Measurements from ENCODE around the gene EPHA4. TPM values are rescaled to one million over a fixed set of nuclear protein-coding genes. Genes with fewer than 3 reads are reported as not detected.

Gene EPHA4
- polyA plus RNA-seq, 12 donors, result 11.1 to 48.4 (median 17.3) TPM; not detected in 1

DNA sequence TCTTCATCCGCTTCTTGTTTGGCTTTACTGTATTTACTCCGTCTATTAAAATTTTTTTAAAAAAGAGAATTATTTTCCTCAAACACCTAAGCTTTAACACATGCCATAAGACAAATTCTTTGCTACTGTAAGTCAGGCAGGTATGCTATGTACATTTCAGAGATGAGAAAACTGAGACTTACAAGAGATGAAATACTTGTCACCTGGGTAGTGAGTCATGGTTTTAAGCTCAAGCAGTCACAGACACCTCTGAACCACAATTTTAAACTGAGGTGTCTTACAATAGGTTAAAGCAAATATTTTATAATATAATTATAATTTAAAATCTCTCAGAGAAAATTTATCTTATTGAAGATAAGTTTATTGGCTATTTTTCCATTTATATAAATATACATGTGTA, 126.0 kb downstream of the EPHA4 start:
- no peak for DNase-seq

DNA sequence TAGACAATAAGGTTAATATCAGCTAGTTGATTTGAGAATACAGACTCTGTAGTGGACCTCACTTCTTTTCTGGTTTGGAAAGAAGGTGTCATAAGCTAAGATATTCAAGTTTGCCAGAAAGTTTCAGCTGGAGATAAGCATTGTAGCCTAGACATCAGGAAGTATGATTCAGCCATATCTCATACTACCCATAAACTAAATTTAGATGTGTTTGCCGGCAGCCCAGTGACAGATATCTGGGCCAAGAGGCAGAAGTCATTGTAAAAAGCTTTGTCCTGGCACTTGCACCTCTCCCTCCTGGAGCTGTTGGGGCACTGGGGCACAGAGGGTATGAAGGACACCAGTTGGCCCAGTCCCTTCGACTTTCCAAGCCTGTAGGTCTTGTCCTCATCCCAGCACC, 128.0 kb downstream of the EPHA4 start:
- DNase-seq, result no peak

DNA sequence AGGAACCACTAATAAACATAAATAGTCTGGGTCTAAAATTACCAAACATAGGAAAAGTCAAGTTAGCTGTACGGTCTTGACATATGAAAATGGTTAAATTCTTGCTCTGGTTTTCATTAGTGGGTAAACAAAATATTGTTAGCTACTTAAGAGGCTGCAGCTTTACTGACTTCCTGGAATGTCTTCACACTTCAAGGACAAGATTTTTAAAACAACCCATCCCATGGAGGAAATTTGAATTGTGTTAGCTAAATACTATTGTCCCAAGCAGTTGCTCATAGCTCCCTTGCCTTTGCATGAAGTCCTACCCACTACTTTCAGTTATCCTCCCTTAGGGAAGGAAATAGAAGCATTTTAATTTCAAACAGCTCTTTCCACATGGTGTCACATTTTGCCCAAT, 128.5 kb downstream of the EPHA4 start:
- DNase-seq, result no peak

DNA sequence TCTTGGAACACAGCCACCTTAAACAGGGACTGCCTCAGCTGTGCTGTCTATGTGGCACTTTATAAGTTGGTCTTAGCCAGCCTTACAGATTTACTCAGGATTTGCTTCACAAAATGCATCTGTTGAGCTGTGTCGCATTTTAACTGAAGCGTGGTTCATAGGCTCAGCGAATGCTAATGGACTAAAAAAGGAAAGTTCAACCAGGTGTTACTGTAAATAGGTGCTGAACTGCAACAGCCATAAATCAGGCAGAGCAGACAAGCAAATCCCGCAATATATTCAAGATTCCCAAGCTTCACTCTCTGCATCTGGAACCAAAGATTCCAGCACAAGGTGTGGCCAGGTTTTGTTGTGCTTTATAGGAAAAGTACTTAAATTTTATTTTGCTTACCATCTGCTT, 130.0 kb downstream of the EPHA4 start:
- no peak for DNase-seq

DNA sequence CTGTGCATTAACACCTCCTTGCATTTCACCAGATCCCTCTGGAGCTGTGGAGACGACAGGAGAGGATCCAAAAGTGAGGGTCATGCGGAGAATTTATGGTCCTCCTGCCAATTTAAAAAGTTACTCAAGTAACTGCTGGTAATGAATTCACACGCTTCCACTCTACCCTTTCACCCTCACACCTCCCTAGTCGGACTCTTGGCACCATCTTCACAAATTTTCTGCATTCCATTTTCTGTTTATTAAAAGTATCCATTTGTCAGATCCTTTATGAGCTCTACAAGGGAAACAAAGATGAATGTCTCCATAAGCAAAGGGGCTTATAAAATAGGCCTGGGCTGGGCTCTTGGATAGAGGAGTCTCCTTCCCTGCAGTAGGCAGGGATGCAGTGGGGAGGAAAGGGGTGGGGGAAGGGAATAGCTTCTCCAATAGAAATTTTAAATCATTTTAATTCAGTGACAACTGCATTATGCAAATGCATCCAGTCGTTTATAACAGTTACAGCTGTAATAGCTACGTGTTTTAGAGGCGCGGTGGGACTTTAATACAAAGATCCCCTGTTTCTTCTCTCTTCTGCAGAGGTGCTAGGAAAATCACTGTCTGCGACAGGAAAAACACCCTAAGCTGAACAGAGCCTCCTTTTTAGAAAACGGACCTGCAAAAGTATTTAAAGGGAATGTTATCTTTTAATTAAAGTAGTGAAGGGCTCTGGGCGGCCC, 132.2 kb downstream of the EPHA4 start:
- DNase-seq, result no peak

DNA sequence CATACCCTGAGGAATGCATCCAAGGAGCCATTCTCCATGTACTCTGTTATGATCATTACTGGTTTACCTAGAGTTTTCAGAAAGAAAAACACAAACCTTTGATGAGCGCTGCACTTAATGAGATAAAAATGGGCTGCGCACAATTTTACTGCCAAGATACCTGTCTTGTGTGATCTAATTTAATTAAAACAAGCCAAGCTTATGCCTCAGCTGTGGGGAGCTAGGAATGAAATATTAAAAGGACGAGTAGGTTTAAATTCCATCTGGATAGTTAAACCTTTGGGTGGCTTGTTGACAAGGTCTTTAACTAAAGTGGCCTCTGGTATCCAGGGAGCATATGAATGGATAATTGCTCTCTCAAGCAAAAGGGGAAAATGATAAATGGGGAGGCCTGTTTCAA, 135.0 kb downstream of the EPHA4 start:
- DNase-seq, result no peak

DNA sequence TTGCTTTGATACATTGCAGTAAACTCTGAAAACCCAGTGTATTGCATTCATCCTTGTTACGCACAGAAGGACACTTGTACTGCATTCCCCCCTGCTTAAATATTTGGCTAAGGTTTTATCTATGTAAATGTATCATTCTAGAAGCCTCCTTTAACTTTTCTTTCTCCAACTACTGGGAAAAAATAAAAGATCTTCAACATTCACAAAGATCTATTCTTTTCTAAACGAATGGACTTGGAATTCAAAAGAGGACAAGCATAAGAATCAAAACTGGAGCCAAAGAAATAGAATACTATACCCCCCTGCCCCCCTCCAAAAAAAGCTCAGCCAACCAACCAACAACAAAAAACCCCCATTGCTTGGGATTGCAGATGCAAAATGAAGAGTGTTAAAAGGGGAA, 136.9 kb downstream of the EPHA4 start:
- no peak for DNase-seq

DNA sequence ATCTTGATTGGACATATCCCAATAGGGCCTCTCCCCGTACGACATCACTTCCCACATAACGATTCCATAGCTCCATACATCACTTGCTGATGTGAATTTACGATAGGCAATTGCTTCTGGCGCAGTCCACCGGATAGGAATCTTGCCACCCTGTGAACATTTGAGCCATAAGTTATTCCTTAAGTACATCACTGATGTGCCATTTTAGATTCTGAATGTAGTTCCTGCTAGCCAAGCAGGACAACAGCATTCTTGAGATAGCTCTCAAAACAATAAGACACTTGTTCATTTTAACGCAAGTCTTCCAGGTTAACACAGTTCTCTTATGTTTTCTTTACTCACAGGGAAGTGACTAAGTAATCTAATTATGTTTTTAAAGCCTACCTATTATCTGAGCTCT, 138.0 kb downstream of the EPHA4 start:
- no peak for DNase-seq

DNA sequence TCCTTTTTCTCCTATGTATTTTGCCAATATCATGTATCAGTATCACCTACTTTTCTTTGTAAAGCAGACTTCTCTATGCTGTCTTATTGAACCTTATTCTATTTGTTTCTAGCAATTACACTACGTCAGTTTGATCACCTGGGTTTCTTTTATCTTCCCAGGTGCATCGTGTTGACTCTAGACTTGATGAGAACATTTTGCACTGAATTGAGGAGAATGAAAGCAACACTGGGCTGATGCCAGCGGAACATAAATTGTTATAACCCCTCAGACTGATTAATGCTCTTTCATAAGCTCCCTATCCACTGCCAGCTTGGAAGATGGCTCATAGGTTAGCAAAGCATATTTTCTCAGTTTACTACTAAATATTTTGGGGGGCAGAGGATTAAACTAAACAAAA, 140.6 kb downstream of the EPHA4 start:
- DNase-seq, result no peak

DNA sequence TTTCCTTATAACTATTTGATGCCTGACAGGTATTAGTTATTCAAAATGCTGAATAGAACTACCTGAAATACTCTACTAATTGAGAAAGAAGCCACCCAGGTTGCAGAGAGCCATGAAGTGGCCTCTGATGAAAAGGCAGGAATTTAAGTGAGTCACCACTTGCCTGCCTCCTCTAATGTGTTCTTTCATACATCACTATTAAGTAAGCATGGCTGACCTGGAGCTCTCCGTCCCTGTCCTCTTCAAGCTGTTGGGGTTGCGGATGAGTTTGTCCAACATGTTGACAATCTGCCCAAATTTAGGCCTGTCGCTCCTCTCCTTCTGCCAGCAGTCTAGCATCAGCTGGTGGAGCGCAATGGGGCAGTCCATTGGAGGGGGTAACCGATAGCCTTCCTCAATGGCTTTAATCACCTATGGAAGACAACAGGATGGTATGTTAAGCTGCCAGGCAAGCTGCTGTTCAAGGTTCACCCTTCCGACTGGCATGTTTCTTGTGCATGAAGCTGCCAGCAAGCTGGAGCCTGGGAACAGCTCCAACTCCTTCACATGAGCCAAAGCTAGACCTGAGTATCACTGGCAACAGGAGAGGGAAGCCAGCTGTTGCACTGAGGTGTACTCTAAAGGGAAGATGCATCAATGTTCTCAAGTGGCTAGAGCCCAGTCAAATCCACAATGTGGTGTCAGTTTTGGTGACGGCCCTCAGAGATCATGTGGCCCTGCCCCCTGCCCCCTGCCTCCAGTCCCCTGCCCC, 142.2 kb downstream of the EPHA4 start:
- no peak for DNase-seq

DNA sequence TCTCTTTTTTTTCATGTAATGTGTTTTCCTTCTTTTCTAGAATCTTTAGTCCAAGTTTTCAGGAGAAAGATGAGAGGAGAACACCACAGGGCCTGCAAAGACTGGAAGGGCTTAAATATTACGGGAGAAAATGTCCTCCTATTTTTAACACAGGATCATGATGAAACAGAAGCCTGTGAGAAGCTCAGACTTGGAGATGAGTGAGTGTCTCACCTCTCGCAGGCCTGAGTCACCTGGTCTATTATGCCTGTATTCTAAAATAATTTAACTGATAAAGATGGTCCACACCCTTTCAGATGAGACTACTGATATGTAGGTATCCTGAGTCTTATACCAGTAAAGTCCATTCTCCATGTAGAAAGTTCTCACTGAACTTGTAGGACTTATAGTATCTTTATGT, 143.2 kb downstream of the EPHA4 start:
- DNase-seq, result no peak

DNA sequence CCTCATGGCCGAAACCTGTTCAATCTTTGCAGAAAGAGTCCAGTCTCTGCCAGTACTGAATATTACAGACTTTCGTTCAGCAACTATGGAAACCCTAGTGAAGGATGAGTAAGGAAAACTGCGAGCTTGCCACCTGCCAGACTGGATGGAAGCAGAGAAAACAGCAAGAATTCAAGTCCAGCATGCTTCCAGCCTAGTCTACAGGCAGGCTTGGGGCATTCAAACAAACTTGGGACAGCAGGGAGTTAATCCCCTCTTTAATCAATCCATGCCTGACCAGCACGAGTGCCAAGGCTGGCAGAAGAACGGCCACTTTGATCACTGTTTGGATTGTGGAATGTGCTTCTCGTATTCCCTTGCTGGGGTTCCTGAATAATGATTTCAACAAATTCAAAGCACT, 145.2 kb downstream of the EPHA4 start:
- no peak for DNase-seq

DNA sequence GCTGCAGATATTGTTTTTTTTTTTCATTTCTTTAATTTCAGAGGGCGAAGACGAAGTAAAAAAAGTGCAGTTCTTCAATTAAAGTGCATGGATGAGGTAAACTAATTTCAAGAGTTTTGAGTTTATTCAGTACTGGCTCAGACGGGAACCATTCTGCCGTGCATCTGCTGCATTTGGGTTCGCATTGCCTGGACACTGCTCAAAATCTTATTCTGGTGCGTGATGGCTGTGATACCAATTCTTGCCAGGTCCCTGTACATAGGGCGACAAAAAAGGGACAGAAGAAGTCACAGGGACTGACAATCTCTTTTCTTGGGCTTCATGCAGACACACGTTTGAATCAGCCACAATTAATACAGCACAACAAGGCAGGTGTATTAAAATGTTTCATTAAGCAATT, 146.2 kb downstream of the EPHA4 start:
- no peak for DNase-seq

DNA sequence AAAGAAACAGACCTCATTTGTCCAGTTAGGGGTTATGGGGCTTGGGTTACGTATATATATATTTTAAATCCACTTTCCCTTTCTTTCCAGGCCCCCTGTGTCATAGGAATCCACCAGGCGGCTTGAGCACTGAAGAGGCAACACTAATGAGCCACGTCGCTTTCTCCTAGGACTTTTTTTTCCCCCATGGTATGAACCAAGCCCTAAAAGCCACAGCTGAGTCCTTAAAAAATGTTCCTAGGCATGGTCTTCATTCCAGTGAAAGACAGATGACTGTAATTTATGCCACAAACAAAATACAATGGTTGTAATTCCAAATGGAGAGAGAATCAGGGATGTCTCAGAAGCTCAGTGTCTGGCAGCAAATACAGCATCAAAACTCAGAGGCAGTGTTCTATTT, 146.8 kb downstream of the EPHA4 start:
- DNase-seq, result no peak

DNA sequence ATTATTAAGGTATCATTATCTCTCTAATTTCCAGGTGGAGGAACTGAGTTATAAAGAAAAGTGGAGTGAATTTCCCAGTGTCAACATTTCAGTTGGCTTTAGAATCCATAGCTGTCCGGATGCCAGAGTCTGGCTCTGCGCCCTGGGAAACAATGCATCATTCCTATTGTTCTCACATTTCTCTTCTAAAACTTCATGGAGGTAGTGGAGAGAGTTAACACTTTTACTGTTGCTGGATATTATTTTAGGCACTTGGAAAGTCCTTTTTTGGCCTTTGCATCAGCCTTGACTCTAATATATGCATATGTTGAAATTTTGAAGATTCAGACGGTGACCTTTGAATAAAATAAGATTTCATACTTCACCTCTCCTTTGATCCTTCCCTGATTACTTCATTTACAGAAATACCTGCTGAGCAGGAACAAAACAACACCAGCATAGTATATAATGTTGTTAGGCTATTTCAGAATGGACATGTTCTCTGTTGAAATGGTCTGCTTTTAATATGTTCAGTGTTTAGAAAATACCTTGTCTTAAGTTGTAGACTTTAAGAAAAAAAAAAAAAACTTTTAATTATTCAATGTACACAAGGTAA, 148.8 kb downstream of the EPHA4 start:
- peak; percentile 21 for DNase-seq

DNA sequence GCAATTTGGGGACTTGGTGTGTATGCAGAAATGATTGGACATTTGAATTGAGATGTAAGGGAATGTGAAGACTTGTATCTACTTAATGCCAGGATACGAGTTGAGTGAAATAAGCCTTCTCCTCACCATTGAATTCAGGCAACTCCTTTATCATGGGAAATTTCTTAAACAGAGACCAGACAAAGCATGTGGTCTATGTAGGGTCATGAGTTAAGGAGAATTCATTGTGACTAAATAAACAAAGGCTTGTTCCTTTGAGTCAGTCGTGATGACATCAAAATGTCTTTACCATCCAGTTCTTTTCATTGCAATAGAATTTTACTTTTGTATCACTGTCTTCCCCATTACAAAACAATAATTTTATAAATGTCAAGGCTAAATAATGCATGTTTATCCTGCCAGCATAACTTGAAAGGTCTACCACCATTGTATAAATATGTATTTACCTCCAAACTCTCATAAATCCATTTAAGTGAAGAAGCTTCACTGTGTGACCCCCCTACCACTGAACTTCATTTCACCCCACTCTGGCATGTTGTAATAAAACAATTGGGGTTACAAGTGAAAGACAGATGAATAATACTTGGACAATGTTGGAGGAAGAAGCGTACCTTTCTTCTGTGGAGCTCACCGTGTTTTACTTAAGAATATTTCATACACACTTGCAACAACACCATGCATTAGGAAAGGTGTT, 149.4 kb downstream of the EPHA4 start:
- DNase-seq, result no peak

DNA sequence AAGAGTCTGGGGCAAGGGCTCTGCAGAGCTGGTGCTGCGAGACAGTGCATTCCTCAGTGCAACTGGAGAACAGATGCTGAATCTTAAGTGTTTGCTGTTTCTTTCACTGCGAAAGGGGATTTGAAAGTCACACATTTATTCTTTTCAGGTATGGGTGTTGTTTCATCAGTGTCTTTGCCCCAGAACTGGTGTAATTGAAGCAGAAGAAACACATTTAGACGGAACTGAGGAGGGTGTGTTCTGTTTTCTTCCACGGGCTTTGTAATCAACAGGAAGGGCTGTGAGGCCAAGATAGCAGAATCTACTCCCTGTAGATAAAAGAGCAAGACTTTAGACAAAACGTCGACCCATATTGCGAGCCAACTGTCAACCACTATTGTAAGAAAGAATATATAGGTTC, 151.9 kb downstream of the EPHA4 start:
- DNase-seq, result no peak

DNA sequence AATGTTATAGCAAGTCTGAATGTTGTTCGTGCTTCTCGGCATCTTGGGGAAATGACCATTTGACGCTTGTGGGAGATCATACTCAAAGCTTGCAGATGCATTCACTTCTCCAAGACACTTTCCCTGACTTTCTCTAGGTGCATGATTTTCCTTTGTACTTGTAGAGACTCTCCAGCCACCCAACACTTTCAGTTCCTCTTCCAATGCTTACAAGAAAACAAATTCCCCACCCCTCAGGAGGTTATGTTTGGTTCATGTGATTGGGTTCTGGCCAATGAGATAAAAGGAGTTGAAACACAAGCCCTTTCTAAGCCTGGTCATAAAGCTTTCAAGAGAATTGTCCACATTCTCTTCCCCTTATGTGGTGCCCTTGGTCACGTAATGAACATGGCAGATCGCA, 156.3 kb downstream of the EPHA4 start:
- no peak for DNase-seq

DNA sequence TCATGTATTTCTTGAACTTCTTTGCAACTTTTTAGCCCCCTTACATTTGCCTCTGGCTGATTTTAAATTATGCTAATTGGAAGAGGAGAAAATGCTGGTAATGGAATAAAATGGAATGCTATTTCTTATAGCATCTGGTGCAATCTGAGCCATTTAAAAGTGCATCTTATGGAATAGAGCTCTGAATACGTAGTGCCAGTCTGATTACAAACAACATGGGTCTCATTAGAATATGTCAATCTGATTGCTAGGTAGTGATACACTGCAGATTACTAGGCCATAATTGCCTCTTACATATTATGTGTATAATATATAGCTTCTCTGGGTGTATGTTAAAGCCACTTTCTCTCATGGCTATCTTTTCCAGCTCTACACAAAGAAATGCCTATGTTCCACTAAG, 159.1 kb downstream of the EPHA4 start:
- DNase-seq, result no peak

DNA sequence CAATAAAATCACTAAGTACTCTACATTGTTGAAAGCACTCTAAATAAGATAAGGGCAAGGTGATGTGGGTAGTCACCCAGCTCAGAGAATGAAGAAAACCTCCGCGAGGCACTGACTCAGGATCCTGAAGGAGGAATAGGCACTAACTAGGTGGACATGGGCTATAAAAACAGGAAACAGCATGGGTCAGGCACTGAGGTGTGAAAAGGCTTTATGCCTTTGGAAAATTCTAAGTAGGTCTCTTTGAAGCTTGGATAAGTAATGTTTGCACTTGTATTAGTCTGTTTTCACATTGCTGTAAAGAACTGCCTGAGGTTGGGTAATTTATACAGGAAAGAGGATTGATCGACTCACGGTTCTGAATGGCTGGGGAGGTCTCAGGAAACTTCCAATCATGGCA, 161.6 kb downstream of the EPHA4 start:
- DNase-seq, result no peak

DNA sequence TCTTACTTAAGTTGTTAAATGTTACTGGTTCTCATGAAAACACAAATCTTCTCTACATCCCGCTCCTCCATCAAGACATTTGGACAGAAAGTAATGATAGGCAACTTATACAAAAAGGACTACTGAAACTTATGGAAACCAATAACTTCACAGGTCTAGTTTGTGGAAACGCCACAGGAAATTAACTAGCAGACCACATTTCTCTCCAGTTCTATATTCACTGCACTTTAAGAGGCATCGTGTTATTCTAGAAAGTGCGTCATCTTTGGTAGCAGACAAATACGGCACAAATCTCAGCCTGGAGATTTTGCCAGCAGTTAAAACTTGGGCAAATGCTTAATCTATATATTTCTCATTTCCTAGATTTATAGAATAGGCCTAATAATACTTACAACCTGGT, 164.3 kb downstream of the EPHA4 start:
- DNase-seq, result no peak

DNA sequence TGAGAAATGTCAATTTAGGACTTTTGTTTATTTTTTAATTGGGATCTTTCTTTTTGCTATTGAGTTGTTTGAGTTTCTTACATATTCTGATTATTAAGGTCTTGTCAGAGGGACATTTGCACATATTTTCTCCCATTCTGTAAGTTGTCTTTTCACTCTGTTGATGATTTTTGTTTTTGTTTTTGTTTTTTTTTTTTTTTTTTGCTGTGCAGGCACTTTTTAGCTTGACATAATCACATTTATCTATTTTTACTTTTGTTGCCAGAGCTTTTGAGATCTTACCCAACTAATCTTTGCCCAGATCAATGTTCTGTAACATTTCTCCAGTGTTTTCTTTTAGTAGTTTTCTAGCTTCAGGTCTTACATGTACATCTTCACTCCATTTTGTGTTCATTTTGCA, 166.6 kb downstream of the EPHA4 start:
- no peak for DNase-seq

DNA sequence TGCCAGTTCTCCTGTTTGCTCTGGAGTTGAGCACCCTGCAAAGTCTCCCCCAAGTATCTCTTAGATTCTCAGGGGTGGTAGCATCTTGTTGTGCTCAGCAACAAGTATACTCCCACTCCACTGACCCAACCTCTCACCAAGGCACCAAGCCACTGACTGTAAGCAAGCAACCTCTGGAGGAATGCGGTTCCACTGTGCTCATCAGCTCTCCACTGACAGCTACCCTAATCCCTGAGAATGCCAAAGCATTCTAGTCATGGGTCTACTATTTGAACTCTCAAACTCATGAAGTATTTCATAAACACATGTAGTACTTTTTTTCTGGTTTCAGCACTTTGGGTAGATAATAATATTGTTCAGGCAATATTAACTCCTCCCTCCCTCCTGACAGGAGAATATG, 170.0 kb downstream of the EPHA4 start:
- no peak for DNase-seq
